Measurements from ENCODE around the gene MICAL3. TPM values are rescaled to one million over a fixed set of nuclear protein-coding genes. Genes with fewer than 3 reads are reported as not detected.

Gene MICAL3
- total RNA-seq, 1 donor from 2014 or later, result 29.0 TPM

GRCh38 chr22:17738386-17739128, 285.8 kb downstream of the MICAL3 start:
- DNase-seq (ENCODE audit: low read depth in 2 of 2), result no peak

Other genes with a start within 250 kb of the MICAL3 start
- gene PEX26, start 53.4 kb upstream of the MICAL3 start, total RNA-seq, result 8.5 and 13.3 TPM in 2 replicates
- gene TUBA8, start 86.2 kb upstream of the MICAL3 start, total RNA-seq, result 0.20 and 0.65 TPM in 2 replicates
- gene USP18, start 125.6 kb upstream of the MICAL3 start, total RNA-seq, result 3.8 and 8.3 TPM in 2 replicates